GM21786 (cell line): Measurements from ENCODE around the gene TP63.
A peak's percentile ranks its signal among the peaks of the same experiment; 100 is the strongest.
"Not testable (repeated sequence)": the region's sequence is repeated elsewhere in the genome, so short reads cannot be mapped to it uniquely, and the experiment has no call there.

Source experiments
- ATAC-seq: cut with Tn5 transposase; IDR thresholded peaks from one replicate; pipeline ENCODE4 v1.9.1; 2021; ENCODE audit not compliant: unreplicated experiment

Gene TP63

GRCh38 chr3:189631373-189631408 is at the start of gene TP63:
TSS of gene TP63 (plus strand) at chr3:189631389. CDS start at chr3:189631516, 127 bp downstream.
- no peak for ATAC-seq

DNA sequence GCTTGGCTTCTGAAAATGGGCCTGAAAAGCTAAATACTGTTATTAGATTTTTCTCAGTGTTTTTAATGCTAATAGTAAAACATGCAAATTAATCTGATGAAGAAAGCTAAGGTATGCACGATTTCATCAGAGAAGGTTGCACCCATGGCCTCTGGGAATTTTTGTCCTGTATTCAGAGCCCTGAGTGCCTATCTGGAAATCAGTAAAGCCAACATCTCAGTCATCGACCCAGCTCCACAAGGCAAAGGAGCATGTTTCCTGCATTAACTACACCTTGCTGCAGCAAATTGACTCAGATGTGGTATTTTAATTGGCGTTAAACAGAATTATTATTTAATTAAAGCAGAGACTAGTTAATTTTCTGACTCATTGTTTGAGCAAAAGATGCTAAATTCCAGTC is 49.0 kb upstream of the TP63 start:
- ATAC-seq, result no peak

- ATAC-seq, result no peak
These were observed 46.5 kb upstream of the TP63 start for GRCh38 chr3:189584645-189585044.

GRCh38 chr3:189586941-189587663 is 44.1 kb upstream of the TP63 start:
- peak; percentile 94 for ATAC-seq

- ATAC-seq, result no peak
These were observed 43.5 kb upstream of the TP63 start for GRCh38 chr3:189587664-189588040.

DNA sequence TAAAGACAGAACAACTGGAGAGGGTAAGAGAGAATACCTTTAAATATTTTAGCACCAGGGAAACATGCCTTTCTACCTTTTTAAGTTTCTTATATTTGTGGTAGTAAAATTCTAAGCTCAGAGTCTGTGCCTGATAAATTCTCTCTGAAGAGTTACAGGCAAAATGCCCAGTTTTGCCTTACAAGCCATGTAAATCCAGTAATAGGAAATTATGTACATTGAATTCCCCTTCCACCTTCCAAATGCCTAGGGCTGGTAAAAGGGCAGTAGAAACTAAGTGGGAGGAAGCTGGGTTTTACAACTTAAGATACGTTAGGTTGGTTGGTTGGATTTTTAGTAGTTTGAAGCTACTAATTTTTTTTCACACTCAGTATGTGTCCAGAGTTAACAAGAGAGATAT is 43.1 kb upstream of the TP63 start:
- ATAC-seq, result no peak

DNA sequence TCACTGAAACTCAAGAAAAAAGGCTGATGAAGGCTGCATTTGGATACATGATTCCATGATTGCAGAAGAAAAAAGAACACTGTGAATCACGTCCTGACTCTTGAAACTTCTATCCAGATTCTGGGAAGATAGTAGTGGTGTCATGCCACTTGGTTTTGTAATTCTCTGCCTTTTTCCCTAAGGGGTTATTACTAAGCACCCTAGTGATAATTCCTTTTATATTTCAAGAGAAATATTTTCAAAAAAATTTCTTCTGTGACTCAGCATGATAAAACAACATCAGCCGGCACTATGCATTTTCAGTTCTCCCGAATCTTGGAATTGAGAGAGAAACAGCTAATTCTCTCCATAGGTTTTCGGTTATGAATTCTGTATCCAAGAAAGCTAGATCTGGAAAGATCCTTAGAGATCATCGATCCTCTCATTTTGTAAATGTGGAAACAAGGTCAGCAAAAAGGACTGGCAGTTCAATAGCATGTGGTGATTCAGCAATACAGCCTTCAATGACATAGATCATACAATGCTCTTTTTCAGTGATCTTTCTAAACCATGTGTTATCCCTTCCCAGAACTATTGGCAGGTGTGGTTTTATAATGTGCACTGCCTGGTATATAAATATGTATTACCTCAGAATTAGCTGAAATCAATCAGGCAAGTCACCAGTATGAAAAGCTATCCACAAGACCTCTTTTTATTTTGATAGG is 42.6 kb upstream of the TP63 start:
- no peak for ATAC-seq

- ATAC-seq, result no peak
These were observed 42.0 kb upstream of the TP63 start for GRCh38 chr3:189589179-189589569.

GRCh38 chr3:189590223-189590622 is 41.0 kb upstream of the TP63 start:
- ATAC-seq, result no peak

- no peak for ATAC-seq
These were observed 37.6 kb upstream of the TP63 start for GRCh38 chr3:189593581-189593980.

- ATAC-seq, result not testable (repeated sequence)
These were observed 34.9 kb upstream of the TP63 start for GRCh38 chr3:189596078-189596979.

DNA sequence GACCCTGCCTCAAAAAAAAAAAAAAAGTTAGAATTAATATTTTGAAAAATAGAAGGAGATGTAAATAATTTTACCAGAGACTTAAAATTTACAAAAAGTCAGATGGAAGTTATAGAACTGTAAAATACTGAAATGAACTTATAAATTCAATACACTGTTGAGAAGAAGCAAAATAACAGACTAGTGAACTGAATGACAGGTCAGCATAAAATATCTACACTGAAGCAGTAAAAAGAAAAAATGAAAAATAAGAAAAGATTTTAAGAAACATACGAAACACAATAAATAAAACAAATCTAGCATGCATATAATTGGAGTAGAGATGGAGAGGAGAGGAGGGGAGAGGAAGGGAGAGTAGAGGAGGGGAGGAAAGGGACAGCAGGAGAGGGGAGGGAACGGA is 33.3 kb upstream of the TP63 start:
- no peak for ATAC-seq

DNA sequence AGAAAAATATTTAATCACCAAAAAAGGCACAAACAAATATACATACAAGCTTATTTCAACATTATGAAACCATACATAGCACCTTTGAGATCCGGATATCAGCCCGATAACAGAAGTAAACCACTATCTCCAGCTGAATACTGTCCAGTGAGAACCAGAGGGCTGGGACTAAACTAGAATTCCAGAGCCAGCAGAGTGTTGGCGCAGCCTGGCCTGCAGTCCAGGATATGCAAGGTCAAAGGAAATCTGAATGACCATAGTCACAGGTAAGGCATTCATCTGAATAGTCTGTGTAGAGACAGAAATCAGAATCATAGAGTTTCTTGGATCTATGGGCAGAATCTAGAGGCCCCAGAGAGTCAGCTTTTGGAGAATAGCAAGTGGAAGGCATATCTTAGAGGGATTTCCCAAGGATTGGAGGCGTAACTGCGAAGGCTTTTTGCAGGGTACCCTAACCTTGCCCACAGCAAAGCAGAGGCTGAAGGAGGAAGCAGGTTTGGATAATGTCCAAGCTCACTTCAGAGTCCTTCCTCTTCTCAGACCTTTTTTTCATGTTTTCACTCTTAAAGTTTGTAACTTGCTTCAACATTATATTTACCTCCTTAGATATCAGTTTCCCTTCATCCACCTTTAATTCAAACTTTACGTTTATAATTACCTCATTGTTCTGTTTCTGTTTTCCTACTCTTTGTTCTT is 32.5 kb upstream of the TP63 start:
- no peak for ATAC-seq

GRCh38 chr3:189602471-189602870 is 28.7 kb upstream of the TP63 start:
- no peak for ATAC-seq

DNA sequence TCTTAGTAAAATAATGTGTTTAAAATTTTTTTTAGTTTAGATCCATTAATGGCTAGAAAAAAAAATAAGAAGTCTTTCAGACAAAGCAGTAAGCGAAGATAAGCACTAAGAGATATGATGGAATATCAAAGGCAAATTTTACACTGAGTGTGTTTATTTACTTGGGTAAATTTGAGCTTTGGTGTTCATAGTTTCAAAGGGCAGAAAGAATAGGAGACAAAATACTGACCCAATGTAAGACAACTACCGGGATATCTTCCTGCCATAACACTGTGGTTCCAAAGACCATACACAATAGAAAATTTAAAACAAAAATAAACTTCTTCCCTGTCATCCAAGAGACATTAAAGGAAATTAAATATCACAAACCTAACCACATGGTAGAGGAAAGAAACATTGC is 25.5 kb upstream of the TP63 start:
- no peak for ATAC-seq

GRCh38 chr3:189606774-189607173 is 24.4 kb upstream of the TP63 start:
- ATAC-seq, result no peak

DNA sequence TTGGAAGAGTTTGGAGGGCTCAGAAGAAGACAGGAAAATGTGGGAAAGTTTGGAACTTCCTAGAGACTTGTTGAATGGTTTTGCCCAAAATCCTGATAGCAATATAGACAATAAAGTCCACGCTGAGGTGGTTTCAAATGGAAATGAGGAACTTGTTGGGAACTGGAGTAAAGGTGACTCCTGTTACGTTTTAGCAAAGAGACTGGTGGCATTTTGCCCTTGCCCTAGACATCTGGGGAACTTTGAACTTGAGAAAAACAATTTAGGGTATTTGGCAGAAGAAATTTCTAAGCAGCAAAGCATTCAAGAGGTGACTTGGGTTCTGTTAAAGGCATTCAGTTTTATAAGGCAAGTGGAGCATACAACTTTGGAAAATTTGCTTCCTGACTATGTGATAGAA is 18.5 kb upstream of the TP63 start:
- not testable (repeated sequence) for ATAC-seq

DNA sequence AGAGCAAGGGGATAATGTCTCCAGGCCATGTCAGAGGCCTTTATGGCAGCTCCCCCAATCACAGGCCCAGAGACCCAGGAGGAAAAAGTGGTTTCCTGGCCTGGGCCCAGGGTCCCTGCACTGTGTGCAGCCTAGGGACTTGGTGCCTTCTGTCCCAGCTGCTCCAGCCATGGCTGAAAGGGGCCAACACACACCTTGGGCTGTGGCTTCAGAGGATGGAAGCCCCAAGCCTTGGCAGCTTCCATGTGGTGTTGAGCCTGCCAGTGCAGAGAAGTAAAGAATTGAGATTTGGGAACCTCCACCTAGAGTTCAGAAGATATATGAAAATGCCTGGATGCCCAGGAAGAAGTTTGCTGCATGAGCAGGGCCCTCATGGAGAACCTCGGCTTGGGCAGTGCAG is 18.1 kb upstream of the TP63 start:
- ATAC-seq, result no peak

GRCh38 chr3:189621948-189622603 is 9.1 kb upstream of the TP63 start:
- no peak for ATAC-seq

DNA sequence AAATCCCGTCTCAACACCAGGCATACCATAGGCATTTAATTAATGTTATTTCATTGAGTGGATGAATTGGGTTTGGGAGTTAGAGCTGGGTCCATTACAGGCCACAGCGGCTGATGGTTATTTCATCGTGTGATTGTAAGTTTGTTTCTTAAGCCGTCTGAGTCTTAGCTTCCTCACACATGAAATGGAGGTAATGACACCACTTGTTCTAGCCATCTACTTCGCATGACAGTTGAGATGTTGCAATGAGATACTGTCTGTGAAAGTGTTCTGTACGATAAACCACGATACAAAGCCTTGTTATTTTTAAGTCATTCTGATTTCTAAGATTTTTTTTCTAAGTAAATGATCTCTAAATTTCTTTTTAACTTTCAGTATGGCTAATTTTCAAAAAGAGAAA is 8.6 kb upstream of the TP63 start:
- ATAC-seq, result no peak

GRCh38 chr3:189624130-189624529 is 7.1 kb upstream of the TP63 start:
- ATAC-seq, result no peak
